ENCODE measurements around the gene LMTK3. TPM values are rescaled to one million over a fixed set of nuclear protein-coding genes. Genes with fewer than 3 reads are reported as not detected.

LMTK3 gene
- total RNA-seq, 4 donors from 2014 or later = 0.17 to 0.57 (median 0.37) TPM

GRCh38 chr19:48469289-48469881 lies 42.2 kb downstream of the LMTK3 start, which contains the start of gene CYTH2:
Gene CYTH2 (plus strand): TSS chr19:48469369. CDS start chr19:48469508, 139 bp downstream.
- Histone ChIP-seq H3K36me3 (peaks cover 34 to 43% (median 42%) of the 10 kb centered on the region in 4 donors), H3K4me3 (peak within 1 kb of the TSS; percentile 87 to 99 (median 94)), H3K9me3 (no peaks in the 10 kb centered on the region), H3K27me3 (no peaks in the 10 kb centered on the region), H3K27ac (replicated peaks in 1 of 4) (peak within 1 kb of the TSS; percentile 98 to 99 (median 98)), H3K4me1 (peaks cover 15 to 45% (median 23%) of the 10 kb centered on the region in 4 donors)
- WGBS = 2% methylated on average over 19 of the region's 66 CpGs
- no peak for DNase-seq (ENCODE audit: extremely low spot score)
- intact Hi-C loops (cut with DNase I) = no loop called here
- no peak for TF ChIP-seq CTCF (IDR thresholded peaks at IDR 0.05)
- TF ChIP-seq POLR2AphosphoS5 (IDR thresholded peaks at IDR 0.05) = peak; percentile 79 to 96
- TF ChIP-seq POLR2A (IDR thresholded peaks at IDR 0.05; ENCODE audit: low read depth) = peak; percentile 93
- TF ChIP-seq EP300 (IDR thresholded peaks at IDR 0.05) = no peak

DNA sequence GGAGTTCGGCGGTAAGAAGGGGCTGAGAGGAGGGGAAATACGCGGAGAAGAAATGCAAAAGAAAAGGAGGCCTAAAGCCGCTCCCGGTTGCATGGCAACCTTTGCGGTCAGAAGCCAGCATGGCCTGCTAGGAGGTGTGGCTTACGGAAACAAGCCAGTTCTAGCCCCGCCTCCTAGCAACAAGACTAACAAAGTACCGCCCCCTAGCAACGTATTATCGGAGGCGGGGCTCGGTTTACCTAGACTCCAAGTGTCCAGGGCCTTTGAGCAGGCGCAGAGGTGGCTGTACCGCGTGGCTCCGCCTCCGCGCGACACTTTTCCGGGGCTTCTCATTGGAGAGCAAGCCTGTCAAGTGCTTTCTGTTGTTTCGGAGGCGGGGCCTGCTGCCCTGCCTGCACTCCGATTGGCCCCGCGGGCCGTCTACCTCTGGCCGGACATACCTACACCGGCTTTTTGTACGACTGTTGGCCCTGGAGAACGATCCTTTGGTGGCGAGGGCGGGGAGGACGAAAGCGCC lies 42.8 kb downstream of the LMTK3 start:
- Histone ChIP-seq H3K36me3 (peaks cover 28 to 38% (median 37%) of the 10 kb centered on the region in 4 donors), H3K4me3 (peak overlapping the region; percentile 87 to 99 (median 94)), H3K27ac (replicated peaks in 1 of 4) (peak overlapping the region; percentile 98 to 99 (median 98)), H3K9me3 (no peaks in the 10 kb centered on the region), H3K4me1 (peaks cover 15 to 45% (median 23%) of the 10 kb centered on the region in 4 donors), H3K27me3 (no peaks in the 10 kb centered on the region)
- 0% methylated on average over 22 of the region's 36 CpGs for WGBS
- intact Hi-C loops (cut with DNase I) = no loop called here
- TF ChIP-seq CTCF (IDR thresholded peaks at IDR 0.05) (peak in 1 of 3 experiments; percentile 20), POLR2AphosphoS5 (IDR thresholded peaks at IDR 0.05) (peak in 1 of 2 donors; percentile 84), POLR2A (IDR thresholded peaks at IDR 0.05; ENCODE audit: low read depth) (no peak), EP300 (IDR thresholded peaks at IDR 0.05) (no peak)
- peak; percentile 100 for DNase-seq (ENCODE audit: extremely low spot score)

DNA sequence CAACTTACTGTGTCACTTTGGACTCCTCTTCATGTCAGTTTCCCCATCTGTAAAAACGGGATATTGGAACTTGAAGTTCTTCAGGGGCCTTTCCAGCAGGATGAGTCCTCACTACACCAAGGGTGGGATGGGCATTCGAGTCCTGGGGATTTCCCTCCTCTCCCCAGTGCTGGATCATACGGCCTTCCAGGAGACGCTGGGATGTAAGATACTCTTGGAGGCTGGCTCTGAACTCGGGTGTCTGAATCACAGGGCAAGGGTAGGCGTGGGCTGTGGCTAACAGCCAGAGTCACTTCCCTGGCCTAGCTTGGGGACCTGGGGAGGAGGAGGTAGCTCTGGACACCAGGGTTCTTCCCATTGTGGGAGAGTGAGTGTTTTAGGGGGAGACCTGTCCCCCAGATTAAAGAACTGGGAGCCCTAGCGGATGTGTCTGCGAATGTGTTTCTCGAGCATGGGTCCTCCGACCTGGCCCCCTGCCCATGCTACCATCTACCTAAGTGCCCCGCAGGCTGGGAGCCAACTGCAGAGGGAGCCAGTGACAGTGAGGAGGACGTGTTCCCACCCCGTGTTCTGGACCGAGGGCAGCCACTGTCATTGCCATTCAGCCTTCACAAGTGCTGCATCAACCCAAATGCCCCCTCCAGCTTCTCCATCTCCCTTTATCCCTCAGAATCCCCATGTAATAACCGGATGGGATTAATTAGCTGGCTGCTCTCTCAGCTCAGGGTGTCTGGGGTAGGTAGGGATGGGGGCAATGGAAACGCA lies 44.9 kb downstream of the LMTK3 start:
- no peak for TF ChIP-seq POLR2AphosphoS5 (IDR thresholded peaks at IDR 0.05)
- TF ChIP-seq POLR2A (IDR thresholded peaks at IDR 0.05; ENCODE audit: low read depth) = no peak
- no peak for TF ChIP-seq CTCF (IDR thresholded peaks at IDR 0.05)
- TF ChIP-seq EP300 (IDR thresholded peaks at IDR 0.05) = no peak
- Histone ChIP-seq H3K9me3 (no peaks in the 10 kb centered on the region), H3K4me3 (no peak overlapping the region), H3K27me3 (no peaks in the 10 kb centered on the region), H3K4me1 (peaks cover 15 to 28% (median 23%) of the 10 kb centered on the region in 4 donors), H3K27ac (replicated peaks in 1 of 4) (no peak overlapping the region), H3K36me3 (peaks cover 10 to 26% (median 16%) of the 10 kb centered on the region in 4 donors)
- 82% methylated on average over 16 of the region's 16 CpGs for WGBS
- no peak for DNase-seq (ENCODE audit: extremely low spot score)
- intact Hi-C loops (cut with DNase I) = no loop called here

- Histone ChIP-seq H3K9me3 (no peaks in the 10 kb centered on the region), H3K36me3 (peaks cover 0 to 12% (median 1%) of the 10 kb centered on the region in 4 donors), H3K4me1 (peaks cover 9 to 13% (median 11%) of the 10 kb centered on the region in 4 donors), H3K4me3 (no peak overlapping the region), H3K27ac (replicated peaks in 1 of 4) (no peak overlapping the region), H3K27me3 (no peaks in the 10 kb centered on the region)
- TF ChIP-seq CTCF (IDR thresholded peaks at IDR 0.05) (no peak), POLR2AphosphoS5 (IDR thresholded peaks at IDR 0.05) (no peak), EP300 (IDR thresholded peaks at IDR 0.05) (no peak), POLR2A (IDR thresholded peaks at IDR 0.05; ENCODE audit: low read depth) (no peak)
- no peak for DNase-seq (ENCODE audit: extremely low spot score)
- WGBS = 100% methylated on average over 1 of the region's 1 CpG
- intact Hi-C loops (cut with DNase I) = no loop called here
Observed at GRCh38 chr19:48465215-48465614, 46.4 kb downstream of the LMTK3 start.
